Measurements from ENCODE around the gene TWF1.
A peak's percentile ranks its signal among the peaks of the same experiment; 100 is the strongest.
"Not testable (repeated sequence)": the region's sequence is repeated elsewhere in the genome, so short reads cannot be mapped to it uniquely, and the experiment has no call there.

Gene TWF1

GRCh38 chr12:43797561-43798217, 8.4 kb downstream of the TWF1 start:
- DNase-seq: no peak

DNA sequence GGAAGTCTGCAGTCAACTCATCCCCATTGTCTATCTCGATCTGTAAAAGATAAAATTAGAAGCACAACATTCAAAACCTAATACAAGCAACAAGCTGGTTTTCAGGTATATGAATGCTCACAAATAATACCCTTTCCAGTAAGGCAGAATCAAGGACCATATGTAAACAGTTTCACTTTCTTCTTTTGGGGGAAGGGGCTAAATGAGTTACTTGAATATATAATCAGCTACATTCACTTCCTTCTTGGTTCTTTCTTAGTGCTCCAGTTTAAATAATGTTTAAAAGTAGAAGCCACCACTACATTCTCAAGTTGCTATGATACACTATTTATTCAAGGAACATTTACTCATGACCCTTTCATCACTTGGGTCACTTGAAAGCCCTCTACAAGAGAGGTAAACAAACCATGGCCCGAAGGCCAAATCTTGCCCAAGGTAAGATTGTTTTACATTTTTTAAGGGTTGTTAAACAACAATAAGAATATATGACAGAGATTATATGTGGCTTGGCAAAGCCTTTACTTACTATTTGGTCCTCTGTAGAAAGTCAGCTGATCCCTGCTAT, 10.3 kb downstream of the TWF1 start:
- no peak for DNase-seq

DNA sequence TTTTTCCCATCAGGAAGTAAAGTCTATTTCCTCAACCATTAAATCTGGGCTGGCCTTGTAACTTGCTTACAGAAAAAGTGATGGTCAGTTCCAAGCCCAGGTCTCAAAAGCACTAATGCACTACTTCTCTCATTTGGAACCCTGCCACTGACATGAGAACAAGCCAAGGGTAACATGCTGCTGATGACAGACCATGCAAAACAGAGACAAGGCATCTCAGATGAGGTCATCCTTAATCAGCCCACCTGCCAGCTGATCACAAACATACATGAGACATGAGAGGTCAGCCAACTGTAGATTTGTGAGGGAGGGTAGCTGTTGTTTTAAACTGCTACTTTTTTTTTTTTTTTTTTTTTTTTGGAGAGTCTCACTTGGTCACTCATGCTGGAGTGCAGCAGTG, 16.2 kb downstream of the TWF1 start:
- no peak for DNase-seq

GRCh38 chr12:43786899-43787693, 19.0 kb downstream of the TWF1 start:
- no peak for DNase-seq

DNA sequence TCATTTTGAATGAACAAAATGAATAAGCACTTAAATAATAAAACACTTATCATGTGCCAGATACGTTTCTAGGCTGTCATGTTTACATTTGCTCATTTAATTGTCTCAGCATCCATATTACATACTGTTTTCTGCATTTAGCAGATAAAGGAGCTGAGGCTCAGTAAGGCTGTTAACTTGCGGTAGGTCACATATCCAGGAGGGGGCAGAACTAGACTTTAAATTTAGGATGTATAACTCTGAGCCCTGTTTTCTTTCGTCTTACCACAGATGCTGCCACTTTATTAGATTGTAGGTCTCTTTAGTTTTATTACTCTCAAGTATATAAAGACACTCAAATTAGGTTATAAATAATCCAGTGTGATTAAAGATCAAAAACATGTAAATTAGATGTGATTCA, 29.6 kb downstream of the TWF1 start:
- no peak for DNase-seq

DNA sequence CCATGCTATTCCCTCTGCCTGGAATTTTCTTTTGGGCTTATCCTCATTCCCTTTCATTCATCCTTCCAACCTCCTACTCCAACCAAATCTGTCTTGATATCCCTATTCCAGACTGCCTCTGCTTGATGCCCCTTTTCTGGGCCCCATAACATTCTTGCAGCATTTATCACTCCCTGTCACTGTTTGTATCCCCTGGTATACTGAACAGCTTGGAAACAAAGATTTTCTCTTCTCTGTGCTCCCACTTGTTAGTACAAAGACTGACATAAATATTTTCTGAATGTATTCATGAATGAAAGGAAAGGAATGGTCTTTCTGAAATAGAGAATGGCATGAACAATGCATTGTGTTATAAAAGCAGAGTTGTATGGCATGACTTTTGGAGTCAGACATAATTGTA, 39.8 kb downstream of the TWF1 start:
- no peak for DNase-seq

DNA sequence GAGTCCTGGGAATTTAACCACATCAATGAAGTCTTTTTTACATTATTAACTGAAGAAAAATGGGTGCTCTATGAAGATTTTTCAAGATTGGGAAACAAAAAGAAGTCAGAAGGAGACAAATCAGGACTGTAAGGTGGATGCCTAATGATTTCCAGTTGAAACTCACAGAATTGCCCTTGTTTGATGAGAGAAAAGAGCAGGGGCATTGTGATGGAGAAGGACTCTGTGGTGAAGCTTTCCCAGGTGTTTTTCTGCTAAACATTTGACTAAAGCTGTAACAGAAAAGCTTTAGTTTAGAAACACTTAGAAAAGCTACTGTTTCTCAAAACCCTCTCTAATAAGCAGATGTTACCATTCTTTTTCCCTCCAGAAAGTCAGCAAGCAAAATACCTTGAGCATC, 41.6 kb downstream of the TWF1 start:
- DNase-seq: no peak

GRCh38 chr12:43763769-43764168, 42.3 kb downstream of the TWF1 start:
- no peak for DNase-seq

- DNase-seq: no peak
These were observed 43.5 kb downstream of the TWF1 start for GRCh38 chr12:43762596-43762995.

GRCh38 chr12:43761500-43761899, 44.6 kb downstream of the TWF1 start:
- no peak for DNase-seq

- DNase-seq: no peak
These were observed 45.7 kb downstream of the TWF1 start for GRCh38 chr12:43760396-43760795.

DNA sequence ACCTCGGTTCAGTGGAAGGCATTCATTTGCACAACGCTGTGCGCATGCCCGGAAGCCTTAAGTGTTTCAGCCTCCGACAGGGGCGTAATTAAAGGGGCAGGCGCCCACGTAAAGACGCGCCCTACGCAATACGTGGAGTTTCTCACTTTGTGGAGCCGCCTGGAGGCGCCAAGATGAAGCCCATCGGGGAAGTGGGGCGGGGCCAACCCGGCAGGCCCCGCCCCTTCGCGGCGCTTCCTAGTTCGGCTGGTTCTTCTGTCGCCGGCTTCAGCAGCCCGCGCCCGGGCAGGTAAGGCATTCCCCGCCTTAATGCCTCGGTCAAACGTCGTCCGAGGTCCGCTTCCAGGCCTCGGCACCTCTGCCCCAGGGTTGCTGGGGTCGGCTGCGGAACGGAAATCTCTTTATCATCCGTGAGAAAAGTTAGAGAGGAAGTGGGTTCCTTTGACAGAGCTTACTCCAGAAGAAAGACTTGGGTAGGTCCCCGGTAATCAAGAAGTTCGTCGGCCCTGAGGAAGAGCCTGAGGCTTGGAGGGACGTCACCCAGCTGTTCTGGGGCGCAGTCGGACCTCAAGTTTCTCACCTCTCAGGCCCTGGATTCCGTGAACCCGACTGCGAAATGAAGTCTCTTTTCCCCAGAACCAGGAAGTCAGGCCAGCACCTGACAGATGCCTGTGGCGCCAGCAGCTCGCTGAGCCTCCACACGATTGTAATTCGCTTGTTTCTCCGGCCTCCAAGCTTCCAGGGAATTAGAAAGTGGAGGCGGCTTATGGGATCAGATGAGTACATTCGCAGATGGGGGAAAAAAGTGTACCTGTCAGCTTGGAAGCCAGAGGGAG, 47.2 kb downstream of the TWF1 start, which contains the start of the genes IRAK4 and PUS7L:
Gene IRAK4 (plus strand): TSS at position 224 of the 836 bp plus-strand sequence. CDS start 9,161 bp downstream, outside the sequence.
Gene PUS7L (minus strand): TSS at position 63 of the 836 bp plus-strand sequence. CDS start 3,545 bp downstream, outside the sequence.
- DNase-seq: peak; percentile 94

DNA sequence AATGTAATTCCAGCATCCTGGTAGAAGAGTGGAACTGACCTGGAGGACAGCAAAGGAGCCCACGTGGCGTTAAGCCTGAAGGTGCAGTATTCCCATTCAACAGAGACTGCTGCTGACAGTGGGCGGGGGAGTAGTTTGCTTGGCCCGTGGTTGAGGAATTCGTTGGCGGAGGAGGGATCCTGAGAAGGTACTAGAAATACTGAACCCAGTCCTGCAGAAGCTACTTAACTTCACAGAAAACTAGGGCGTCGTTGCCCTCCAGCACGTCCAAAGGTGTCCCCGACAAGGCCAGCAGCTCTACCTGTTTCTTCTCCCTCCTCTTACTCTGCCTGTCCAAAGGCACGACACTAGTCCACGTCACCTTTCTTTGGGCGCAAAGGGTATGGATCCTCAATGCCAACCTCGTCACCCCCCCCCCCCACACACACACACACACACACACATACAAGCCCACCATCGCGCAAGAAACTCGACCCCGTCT, 47.8 kb downstream of the TWF1 start:
- no peak for DNase-seq

DNA sequence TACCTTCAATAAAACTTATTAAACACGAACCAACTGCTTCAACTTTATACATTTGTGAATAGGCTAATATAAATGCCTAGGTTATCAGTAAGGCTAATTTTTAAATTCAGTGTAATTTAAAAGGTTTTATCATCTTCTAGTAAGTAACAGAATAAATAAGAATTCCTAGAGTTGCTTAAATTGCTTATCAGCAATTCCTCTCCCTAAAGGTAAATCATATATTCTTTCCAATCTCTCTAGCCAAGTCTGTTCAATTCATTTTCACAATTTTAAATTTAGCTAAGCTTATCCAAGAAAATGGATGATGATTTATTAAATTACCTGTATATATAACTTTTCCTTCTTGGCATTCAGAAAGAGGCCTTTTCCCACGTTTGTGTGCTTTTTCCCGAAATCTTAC, 52.1 kb downstream of the TWF1 start:
- DNase-seq: no peak

DNA sequence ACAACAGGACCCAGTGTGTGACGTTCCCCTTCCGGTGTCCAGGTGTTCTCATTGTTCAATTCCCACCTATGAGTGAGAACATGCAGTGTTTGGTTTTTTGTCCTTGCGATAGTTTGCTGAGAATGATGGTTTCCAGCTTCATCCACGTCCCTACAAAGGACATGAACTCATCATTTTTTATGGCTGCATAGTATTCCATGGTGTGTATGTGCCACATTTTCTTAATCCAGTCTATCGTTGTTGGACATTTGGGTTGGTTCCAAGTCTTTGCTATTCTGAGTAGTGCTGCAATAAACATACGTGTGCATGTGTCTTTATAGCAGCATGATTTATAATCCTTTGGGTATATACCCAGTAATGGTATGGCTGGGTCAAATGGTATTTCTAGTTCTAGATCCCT, 54.8 kb downstream of the TWF1 start:
- DNase-seq: not testable (repeated sequence)

- DNase-seq: no peak
These were observed 55.3 kb downstream of the TWF1 start for GRCh38 chr12:43750814-43751213.

GRCh38 chr12:43749016-43749415, 57.1 kb downstream of the TWF1 start:
- DNase-seq: no peak

- no peak for DNase-seq
These were observed 61.3 kb downstream of the TWF1 start for GRCh38 chr12:43744826-43745225.
